Osteocyte (in vitro differentiated cells): ENCODE results near the gene KIR2DL3. TPM values are rescaled to one million over a fixed set of nuclear protein-coding genes. Genes with fewer than 3 reads are reported as not detected.

Experiments
- DNase-seq: peaks from one replicate; pipeline ENCODE4 v3.0.0; 2021; ENCODE audit warnings: mixed read lengths; ENCODE audit not compliant: unreplicated experiment; ENCODE audit errors: extremely low spot score
- H3K27ac Mint-ChIP-seq: one replicate; pipeline ENCODE4 v1.8.0; 2021; ENCODE audit warnings: mild to moderate bottlenecking, mixed read lengths; ENCODE audit not compliant: unreplicated experiment
- H3K27me3 Mint-ChIP-seq: one replicate; pipeline ENCODE4 v1.8.0; 2021; ENCODE audit warnings: mixed read lengths; ENCODE audit not compliant: unreplicated experiment
- H3K36me3 Mint-ChIP-seq: one replicate; pipeline ENCODE4 v1.8.0; 2021; ENCODE audit warnings: mixed read lengths; ENCODE audit not compliant: unreplicated experiment
- H3K4me1 Mint-ChIP-seq: one replicate; pipeline ENCODE4 v1.8.0; 2021; ENCODE audit warnings: mixed read lengths; ENCODE audit not compliant: unreplicated experiment
- H3K4me3 Mint-ChIP-seq: one replicate; pipeline ENCODE4 v1.8.0; 2021; ENCODE audit warnings: mild to moderate bottlenecking, moderate library complexity, mixed read lengths; ENCODE audit not compliant: unreplicated experiment
- H3K9me3 Mint-ChIP-seq: one replicate; pipeline ENCODE4 v1.8.0; 2021; ENCODE audit warnings: mixed read lengths; ENCODE audit not compliant: unreplicated experiment
- total RNA-seq: library from RNA; stranded (reverse); gene quantifications from 2 replicates; pipeline ENCODE4 v1.2.1, GENCODE V29; 2021
- TF ChIP-seq, protein P1 (sequence below): fragments of 200-600 bp; sonication (generic); IDR thresholded peaks from 2 replicates; pipeline ENCODE4 v1.5.0; 2021; ENCODE audit warnings: antibody characterized with exemption, mild to moderate bottlenecking, moderate library complexity

The KIR2DL3 gene
- total RNA-seq, 1 donor from 2014 or later, result not detected

GRCh38 chr19:54727562-54727961 lies 10.8 kb upstream of the KIR2DL3 start:
- Mint-ChIP-seq H3K27me3 (no peaks in the 10 kb centered on the region), H3K4me1 (no peaks in the 10 kb centered on the region), H3K9me3 (peaks cover 65% of the 10 kb centered on the region), H3K36me3 (no peaks in the 10 kb centered on the region), H3K27ac (no peak overlapping the region), H3K4me3 (no peak overlapping the region)
- TF ChIP-seq, protein P1, sequence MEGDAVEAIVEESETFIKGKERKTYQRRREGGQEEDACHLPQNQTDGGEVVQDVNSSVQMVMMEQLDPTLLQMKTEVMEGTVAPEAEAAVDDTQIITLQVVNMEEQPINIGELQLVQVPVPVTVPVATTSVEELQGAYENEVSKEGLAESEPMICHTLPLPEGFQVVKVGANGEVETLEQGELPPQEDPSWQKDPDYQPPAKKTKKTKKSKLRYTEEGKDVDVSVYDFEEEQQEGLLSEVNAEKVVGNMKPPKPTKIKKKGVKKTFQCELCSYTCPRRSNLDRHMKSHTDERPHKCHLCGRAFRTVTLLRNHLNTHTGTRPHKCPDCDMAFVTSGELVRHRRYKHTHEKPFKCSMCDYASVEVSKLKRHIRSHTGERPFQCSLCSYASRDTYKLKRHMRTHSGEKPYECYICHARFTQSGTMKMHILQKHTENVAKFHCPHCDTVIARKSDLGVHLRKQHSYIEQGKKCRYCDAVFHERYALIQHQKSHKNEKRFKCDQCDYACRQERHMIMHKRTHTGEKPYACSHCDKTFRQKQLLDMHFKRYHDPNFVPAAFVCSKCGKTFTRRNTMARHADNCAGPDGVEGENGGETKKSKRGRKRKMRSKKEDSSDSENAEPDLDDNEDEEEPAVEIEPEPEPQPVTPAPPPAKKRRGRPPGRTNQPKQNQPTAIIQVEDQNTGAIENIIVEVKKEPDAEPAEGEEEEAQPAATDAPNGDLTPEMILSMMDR, result no peak
- DNase-seq, result peak; percentile 69

DNA sequence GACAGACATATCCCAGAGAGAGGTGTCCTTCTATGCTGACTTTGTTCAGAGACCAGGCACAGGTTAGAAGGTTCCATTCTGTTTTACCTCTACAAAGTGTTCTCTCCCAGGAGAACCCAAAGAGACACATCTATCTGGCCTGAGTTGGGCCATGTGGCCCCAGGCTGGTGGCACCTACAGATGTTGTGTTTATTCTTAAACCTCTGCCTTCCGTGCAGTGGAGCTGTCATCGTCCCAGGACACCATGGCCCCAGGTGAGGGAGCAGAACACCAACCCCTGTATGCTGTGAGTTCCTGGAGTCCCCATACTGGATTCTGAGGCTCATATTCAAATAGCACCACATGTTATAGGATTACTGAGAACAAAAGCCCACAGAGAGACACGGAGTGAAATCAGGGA lies 10.1 kb upstream of the KIR2DL3 start:
- Mint-ChIP-seq H3K4me3 (no peak overlapping the region), H3K9me3 (peaks cover 65% of the 10 kb centered on the region), H3K4me1 (no peaks in the 10 kb centered on the region), H3K36me3 (no peaks in the 10 kb centered on the region), H3K27ac (no peak overlapping the region), H3K27me3 (no peaks in the 10 kb centered on the region)
- DNase-seq, result peak; percentile 44
- TF ChIP-seq, protein P1, result no peak

DNA sequence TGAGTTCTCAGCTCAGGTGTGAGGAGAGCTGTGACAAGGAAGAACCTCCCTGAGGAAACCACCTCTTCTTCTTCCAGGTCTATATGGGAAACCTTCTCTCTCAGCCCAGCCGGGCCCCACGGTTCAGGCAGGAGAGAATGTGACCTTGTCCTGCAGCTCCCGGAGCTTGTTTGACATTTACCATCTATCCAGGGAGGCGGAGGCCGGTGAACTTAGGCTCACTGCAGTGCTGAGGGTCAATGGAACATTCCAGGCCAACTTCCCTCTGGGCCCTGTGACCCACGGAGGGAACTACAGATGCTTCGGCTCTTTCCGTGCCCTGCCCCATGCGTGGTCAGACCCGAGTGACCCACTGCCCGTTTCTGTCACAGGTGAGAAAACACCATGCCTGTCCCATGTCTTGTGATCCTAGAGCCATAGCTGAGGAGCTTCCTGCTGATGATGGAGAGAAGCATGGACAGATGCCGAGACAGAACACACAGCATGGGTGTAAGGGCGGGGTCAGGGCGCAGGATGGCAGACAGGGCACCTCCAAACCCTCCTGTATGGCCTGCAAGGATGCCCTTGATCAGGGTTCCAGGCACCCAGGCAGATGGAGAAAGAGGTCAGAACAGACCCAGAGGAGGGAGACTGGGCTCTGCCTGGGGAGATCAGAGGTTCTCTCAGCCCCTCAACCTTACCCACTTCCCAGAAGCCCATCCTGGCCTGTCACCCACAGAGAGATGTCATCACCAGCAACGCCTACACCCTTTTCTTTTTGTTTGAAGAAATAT lies 8.7 kb upstream of the KIR2DL3 start:
- TF ChIP-seq, protein P1, result no peak
- no peaks in the 10 kb centered on the region for H3K4me1 Mint-ChIP-seq
- DNase-seq, result peak; percentile 68
- H3K27me3 Mint-ChIP-seq, result no peaks in the 10 kb centered on the region
- peaks cover 68% of the 10 kb centered on the region for H3K9me3 Mint-ChIP-seq
- no peaks in the 10 kb centered on the region for H3K36me3 Mint-ChIP-seq
- no peak overlapping the region for H3K4me3 Mint-ChIP-seq
- no peak overlapping the region for H3K27ac Mint-ChIP-seq

DNA sequence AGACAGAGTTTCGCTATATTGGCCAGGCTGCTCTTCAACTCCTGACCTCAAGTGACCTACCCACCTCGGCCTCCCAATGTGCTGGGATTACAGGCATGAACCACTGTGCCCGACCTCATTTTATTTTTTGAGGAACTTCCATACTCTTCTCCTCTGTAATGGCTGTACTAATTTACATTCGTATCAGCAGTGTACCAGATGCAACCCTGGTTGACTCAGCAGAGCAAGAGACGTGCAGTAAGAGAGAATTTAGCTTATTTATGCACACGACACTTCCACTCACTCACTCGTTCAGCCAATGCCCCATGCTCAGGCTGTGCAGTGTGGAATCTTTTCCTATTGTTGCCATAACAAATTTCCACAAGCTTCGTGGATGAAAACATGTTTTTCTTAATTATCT lies 7.1 kb upstream of the KIR2DL3 start:
- Mint-ChIP-seq H3K4me1 (no peaks in the 10 kb centered on the region), H3K9me3 (peaks cover 59% of the 10 kb centered on the region), H3K4me3 (no peak overlapping the region), H3K27ac (no peak overlapping the region), H3K27me3 (no peaks in the 10 kb centered on the region), H3K36me3 (no peaks in the 10 kb centered on the region)
- no peak for DNase-seq
- TF ChIP-seq, protein P1, result no peak

- Mint-ChIP-seq H3K36me3 (peaks cover 2% of the 10 kb centered on the region), H3K4me1 (no peaks in the 10 kb centered on the region), H3K9me3 (peaks cover 43% of the 10 kb centered on the region), H3K27ac (no peak overlapping the region), H3K4me3 (no peak overlapping the region), H3K27me3 (no peaks in the 10 kb centered on the region)
- TF ChIP-seq, protein P1, result no peak
- DNase-seq, result no peak
Measured at GRCh38 chr19:54738715-54739114, 402 bp downstream of the KIR2DL3 start.
